ENCODE results near the gene CCDC148.
"Not testable (repeated sequence)": the region's sequence is repeated elsewhere in the genome, so short reads cannot be mapped to it uniquely, and the experiment has no call there.

CCDC148 gene

GRCh38 chr2:158239271-158239670 is 217.3 kb downstream of the CCDC148 start:
- Histone ChIP-seq H3K27ac (no peak overlapping the region), H3K27me3 (replicated peaks) (no peaks in the 10 kb centered on the region), H3K36me3 (replicated peaks) (no peaks in the 10 kb centered on the region), H3K4me3 (ENCODE audit: low read depth, low read length) (no peak overlapping the region)
- no peak for DNase-seq
- in situ Hi-C loops (cut with HindIII; ENCODE audit: low pct_ligation_motif_present, low sequenced_read_pairs), result no loop called here
- no peak for TF ChIP-seq CTCF (IDR thresholded peaks at IDR 0.05; ENCODE audit: low read depth, low read length, missing control alignments)

- H3K4me3 ChIP-seq (ENCODE audit: low read depth, low read length), result no peak overlapping the region
- H3K27me3 ChIP-seq (replicated peaks), result no peaks in the 10 kb centered on the region
- no peak overlapping the region for H3K27ac ChIP-seq
- TF ChIP-seq CTCF (IDR thresholded peaks at IDR 0.05; ENCODE audit: low read depth, low read length, missing control alignments), result no peak
- no peaks in the 10 kb centered on the region for H3K36me3 ChIP-seq (replicated peaks)
- in situ Hi-C loops (cut with HindIII; ENCODE audit: low pct_ligation_motif_present, low sequenced_read_pairs), result no loop called here
- DNase-seq, result no peak
These were observed 222.1 kb downstream of the CCDC148 start for GRCh38 chr2:158234497-158234896.

- no peak overlapping the region for H3K27ac ChIP-seq
- H3K27me3 ChIP-seq (replicated peaks), result no peaks in the 10 kb centered on the region
- DNase-seq, result peak; percentile 42
- in situ Hi-C loops (cut with HindIII; ENCODE audit: low pct_ligation_motif_present, low sequenced_read_pairs), result no loop called here
- no peaks in the 10 kb centered on the region for H3K36me3 ChIP-seq (replicated peaks)
- H3K4me3 ChIP-seq (ENCODE audit: low read depth, low read length), result no peak overlapping the region
- TF ChIP-seq CTCF (IDR thresholded peaks at IDR 0.05; ENCODE audit: low read depth, low read length, missing control alignments), result no peak
These were observed 224.1 kb downstream of the CCDC148 start for GRCh38 chr2:158232476-158232875.

- Histone ChIP-seq H3K27ac (no peak overlapping the region), H3K36me3 (replicated peaks) (no peaks in the 10 kb centered on the region)
- TF ChIP-seq CTCF (IDR thresholded peaks at IDR 0.05; ENCODE audit: low read depth, low read length, missing control alignments), result no peak
These were observed 227.5 kb downstream of the CCDC148 start for GRCh38 chr2:158228943-158229508.

GRCh38 chr2:158223066-158223465 is 233.5 kb downstream of the CCDC148 start:
- in situ Hi-C loops (cut with HindIII; ENCODE audit: low pct_ligation_motif_present, low sequenced_read_pairs); H3K4me3 ChIP-seq (ENCODE audit: low read depth, low read length); H3K36me3 ChIP-seq (replicated peaks); H3K27me3 ChIP-seq (replicated peaks); H3K27ac ChIP-seq; DNase-seq: not testable (repeated sequence)

More at GRCh38 chr2:158228943-158229508, 227.5 kb downstream of the CCDC148 start:
- in situ Hi-C loops (cut with HindIII; ENCODE audit: low pct_ligation_motif_present, low sequenced_read_pairs), result no loop called here
- no peak overlapping the region for H3K4me3 ChIP-seq (ENCODE audit: low read depth, low read length)
- no peaks in the 10 kb centered on the region for H3K27me3 ChIP-seq (replicated peaks)
- DNase-seq, result no peak

- Histone ChIP-seq H3K27ac (no peak overlapping the region), H3K27me3 (replicated peaks) (no peaks in the 10 kb centered on the region), H3K36me3 (replicated peaks) (no peaks in the 10 kb centered on the region), H3K4me3 (ENCODE audit: low read depth, low read length) (no peak overlapping the region)
- no peak for TF ChIP-seq CTCF (IDR thresholded peaks at IDR 0.05; ENCODE audit: low read depth, low read length, missing control alignments)
- in situ Hi-C loops (cut with HindIII; ENCODE audit: low pct_ligation_motif_present, low sequenced_read_pairs), result no loop called here
- DNase-seq, result no peak
These were observed 235.2 kb downstream of the CCDC148 start for GRCh38 chr2:158221063-158222020.
